ENCODE data around the gene APC2. TPM values are rescaled to one million over a fixed set of nuclear protein-coding genes. Genes with fewer than 3 reads are reported as not detected.

APC2 gene, protein sequence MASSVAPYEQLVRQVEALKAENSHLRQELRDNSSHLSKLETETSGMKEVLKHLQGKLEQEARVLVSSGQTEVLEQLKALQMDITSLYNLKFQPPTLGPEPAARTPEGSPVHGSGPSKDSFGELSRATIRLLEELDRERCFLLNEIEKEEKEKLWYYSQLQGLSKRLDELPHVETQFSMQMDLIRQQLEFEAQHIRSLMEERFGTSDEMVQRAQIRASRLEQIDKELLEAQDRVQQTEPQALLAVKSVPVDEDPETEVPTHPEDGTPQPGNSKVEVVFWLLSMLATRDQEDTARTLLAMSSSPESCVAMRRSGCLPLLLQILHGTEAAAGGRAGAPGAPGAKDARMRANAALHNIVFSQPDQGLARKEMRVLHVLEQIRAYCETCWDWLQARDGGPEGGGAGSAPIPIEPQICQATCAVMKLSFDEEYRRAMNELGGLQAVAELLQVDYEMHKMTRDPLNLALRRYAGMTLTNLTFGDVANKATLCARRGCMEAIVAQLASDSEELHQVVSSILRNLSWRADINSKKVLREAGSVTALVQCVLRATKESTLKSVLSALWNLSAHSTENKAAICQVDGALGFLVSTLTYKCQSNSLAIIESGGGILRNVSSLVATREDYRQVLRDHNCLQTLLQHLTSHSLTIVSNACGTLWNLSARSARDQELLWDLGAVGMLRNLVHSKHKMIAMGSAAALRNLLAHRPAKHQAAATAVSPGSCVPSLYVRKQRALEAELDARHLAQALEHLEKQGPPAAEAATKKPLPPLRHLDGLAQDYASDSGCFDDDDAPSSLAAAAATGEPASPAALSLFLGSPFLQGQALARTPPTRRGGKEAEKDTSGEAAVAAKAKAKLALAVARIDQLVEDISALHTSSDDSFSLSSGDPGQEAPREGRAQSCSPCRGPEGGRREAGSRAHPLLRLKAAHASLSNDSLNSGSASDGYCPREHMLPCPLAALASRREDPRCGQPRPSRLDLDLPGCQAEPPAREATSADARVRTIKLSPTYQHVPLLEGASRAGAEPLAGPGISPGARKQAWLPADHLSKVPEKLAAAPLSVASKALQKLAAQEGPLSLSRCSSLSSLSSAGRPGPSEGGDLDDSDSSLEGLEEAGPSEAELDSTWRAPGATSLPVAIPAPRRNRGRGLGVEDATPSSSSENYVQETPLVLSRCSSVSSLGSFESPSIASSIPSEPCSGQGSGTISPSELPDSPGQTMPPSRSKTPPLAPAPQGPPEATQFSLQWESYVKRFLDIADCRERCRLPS (N-terminal part only)
- 13.4 and 15.4 TPM in 2 replicates for total RNA-seq (2014; rRNA removed; shearing (Covaris generic))

GRCh38 chr19:1449467-1450442 is at the start of gene APC2:
APC2 (plus strand) TSS chr19:1450121; CDS start chr19:1453002, 2,881 bp downstream.
- DNase-seq (ENCODE audit: low spot score), result peak; percentile 91
- in situ Hi-C loops (cut with HindIII; ENCODE audit: low sequenced_read_pairs), result no loop called here

DNA sequence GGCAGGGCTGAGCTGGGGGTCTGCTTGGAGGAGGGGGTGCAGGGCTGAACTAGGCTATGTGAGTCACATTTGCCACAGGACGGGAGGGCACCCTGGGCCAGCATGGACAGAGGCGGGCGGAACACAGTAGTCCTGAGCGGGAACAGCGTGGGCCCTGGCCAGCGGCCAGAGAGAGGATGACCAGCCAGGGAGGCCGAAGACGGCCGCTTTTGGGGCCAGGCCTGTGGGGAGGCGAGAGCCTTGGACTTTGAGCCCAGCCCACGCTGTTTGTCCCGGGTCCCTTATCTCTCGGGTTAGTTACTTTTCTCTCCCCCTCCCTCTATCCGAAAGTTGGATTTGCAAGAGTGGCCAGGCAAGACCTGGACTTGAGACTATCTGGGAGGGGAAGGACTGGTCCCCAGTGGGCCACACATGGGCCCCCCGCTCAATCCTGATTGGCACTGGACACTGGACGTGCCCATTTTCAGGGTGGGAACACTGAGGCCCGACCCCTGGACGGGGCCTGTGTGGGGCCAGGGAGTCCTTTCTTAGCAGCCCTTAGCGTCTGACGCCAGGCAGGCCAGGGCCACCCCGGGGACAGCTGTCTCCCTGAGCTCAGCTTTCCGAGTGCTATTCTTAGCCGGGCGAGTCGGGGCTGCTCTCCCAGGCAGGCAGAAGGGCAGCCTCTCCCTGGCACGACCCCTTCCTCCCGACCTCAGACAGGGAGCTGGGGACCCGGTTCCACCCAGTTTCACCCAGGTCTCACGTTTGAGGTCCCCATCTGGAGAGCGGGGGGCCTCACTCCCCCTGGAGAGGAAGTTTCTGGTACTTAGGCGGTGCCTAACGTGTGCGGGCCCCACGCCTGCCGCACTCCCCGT is 49.4 kb upstream of the APC2 start:
- peak; percentile 71 for DNase-seq (ENCODE audit: low spot score)
- in situ Hi-C loops (cut with HindIII; ENCODE audit: low sequenced_read_pairs), result no loop called here

- in situ Hi-C loops (cut with HindIII; ENCODE audit: low sequenced_read_pairs), result no loop called here
- no peak for DNase-seq (ENCODE audit: low spot score)
Measured at GRCh38 chr19:1401138-1401888, 48.6 kb upstream of the APC2 start, which contains the start of gene GAMT. GAMT (minus strand) TSS chr19:1401542; CDS start chr19:1401476, 66 bp downstream.

DNA sequence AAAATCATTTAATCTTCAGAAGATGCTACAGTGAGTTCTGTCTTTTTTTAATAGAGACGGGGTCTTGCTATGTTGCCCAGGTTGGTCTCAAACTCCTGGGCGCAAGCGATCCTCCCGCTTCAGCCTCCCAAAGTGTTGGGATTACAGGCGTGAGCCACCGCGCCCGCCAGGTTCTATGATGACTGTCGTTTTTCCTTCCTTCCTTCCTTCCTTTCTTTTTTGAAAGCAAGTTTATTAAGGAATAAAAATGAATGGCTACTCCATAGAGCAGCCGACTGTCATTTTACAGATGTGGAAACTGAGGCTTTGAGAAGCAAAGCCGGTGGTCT is 48.1 kb upstream of the APC2 start:
- in situ Hi-C loops (cut with HindIII; ENCODE audit: low sequenced_read_pairs), result no loop called here

DNA sequence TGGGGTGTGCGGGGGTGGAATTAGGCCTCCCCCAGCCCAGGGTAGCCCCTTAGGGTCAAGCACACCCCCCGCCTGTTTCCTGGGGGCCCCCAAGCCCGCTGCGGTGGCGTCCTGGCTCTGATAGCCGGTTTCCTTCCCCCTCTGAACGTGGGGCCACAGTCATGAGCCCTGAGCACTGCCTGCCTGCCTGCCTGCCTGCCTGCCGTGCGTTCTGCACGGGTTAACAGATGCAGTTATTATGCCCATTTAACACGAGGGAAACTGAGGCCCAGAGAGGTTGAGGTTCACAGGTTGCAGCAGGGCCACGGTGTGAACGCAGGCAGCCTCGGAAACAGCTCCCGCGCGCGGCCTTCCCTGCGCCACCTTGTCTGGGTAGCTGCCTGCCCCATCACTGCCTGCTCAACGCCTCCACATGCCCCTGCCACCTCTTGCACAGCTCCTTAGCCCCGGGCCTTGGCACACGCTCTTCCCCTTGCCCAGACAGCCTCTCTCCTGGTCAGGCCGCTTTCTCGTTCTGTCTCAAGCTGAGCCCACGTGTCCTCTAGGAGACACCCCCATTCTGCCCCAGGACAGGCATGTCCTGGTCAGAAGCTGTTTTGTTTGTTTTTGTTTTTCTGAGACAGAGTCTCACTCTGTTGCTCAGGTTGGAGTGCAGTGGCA is 47.4 kb upstream of the APC2 start:
- DNase-seq (ENCODE audit: low spot score), result peak; percentile 52
- in situ Hi-C loops (cut with HindIII; ENCODE audit: low sequenced_read_pairs), result no loop called here

More for the DNA sequence above, 48.1 kb upstream of the APC2 start:
- DNase-seq (ENCODE audit: low spot score), result no peak

GRCh38 chr19:1406774-1407527 is 43.0 kb upstream of the APC2 start:
- DNase-seq (ENCODE audit: low spot score), result peak; percentile 96
- in situ Hi-C loops (cut with HindIII; ENCODE audit: low sequenced_read_pairs), result no loop called here

GRCh38 chr19:1407528-1408299 is 42.2 kb upstream of the APC2 start, which contains the start of gene DAZAP1:
DAZAP1 (plus strand) TSS chr19:1407586; CDS start chr19:1407774, 188 bp downstream.
- in situ Hi-C loops (cut with HindIII; ENCODE audit: low sequenced_read_pairs), result no loop called here
- no peak for DNase-seq (ENCODE audit: low spot score)

DNA sequence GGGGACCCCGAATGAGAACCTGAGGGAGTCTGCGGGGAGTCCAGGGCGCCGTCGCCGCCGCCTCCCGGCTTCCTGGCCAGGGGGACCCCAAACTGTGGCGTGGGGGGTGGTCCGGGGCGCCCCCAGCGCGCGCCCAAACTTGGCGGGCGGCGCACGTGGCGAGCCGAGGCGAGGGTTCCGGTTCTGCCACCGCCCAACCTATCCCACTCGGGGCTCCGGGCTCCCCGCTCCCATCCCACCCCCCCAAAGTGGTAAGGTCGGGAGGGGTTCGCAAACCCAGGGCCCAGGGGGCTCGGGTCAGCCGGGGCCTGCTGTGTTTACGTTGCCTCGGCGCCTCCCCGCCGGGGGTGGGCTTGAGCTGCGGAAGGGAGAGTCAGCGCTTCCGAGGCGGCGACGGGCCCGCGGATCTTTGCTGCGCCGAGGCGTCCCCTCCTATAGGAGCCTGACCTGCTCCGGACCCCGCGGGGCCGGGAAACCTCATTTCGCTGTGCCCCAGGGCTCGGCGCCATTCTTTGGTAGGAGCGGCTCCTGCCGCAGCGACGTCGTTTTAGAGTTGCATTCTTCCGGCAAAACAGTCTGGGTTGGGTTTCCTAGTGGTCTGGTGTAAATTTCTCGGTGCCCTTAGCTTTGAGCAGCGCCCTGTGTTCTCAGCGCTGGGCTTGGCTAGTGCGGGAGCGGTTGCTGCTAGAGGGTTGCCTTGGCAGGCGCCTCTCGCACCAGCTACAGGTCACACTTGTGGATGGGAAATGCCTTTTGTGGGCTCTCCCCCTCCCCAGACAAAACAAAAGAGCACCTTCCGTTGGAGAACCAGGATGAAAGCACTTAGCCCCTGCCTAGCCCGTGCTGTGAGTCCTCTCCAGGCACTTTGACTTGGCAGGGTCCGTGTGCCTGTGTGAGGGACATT is 41.4 kb upstream of the APC2 start:
- in situ Hi-C loops (cut with HindIII; ENCODE audit: low sequenced_read_pairs), result no loop called here
- DNase-seq (ENCODE audit: low spot score), result peak; percentile 57

DNA sequence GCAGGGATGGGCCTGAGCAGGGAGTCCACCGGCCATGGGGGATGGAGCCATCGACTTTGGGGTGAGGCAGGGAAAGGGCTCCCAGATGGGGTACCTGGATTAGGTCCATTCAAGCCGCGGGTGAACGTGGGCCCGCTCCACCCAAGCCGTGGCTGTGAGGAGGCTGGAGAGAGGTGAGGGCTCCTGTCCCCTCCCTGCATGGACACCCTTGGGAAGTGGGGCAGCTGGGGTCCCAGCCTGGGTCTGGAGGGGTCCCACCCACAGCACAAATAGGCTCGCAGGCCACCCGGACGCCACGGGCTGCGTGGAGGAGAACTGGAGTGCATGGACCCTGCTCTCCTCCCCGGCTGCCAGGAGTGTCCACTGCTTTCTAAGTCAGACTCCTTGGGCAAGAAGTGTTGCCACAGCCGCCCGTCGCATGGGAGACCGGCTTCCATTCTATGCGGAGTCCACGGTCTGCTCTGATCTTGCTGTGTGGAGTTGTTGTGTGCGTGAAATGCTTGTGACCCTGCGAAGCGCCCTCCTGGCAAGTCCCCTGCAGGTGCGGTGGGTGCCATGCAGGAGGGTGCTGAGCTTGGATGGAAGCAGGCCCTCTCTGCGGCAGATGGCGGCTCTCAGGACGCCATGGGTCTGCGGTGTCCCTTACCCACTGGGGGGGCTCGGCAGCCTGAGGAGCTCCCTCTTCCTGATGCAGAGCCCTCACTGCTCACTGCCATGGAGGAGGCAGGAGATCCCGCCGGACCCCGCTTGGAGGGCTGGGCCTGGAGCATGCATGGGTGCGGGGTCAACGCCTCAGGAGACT is 40.5 kb upstream of the APC2 start:
- DNase-seq (ENCODE audit: low spot score), result no peak
- in situ Hi-C loops (cut with HindIII; ENCODE audit: low sequenced_read_pairs), result no loop called here

DNA sequence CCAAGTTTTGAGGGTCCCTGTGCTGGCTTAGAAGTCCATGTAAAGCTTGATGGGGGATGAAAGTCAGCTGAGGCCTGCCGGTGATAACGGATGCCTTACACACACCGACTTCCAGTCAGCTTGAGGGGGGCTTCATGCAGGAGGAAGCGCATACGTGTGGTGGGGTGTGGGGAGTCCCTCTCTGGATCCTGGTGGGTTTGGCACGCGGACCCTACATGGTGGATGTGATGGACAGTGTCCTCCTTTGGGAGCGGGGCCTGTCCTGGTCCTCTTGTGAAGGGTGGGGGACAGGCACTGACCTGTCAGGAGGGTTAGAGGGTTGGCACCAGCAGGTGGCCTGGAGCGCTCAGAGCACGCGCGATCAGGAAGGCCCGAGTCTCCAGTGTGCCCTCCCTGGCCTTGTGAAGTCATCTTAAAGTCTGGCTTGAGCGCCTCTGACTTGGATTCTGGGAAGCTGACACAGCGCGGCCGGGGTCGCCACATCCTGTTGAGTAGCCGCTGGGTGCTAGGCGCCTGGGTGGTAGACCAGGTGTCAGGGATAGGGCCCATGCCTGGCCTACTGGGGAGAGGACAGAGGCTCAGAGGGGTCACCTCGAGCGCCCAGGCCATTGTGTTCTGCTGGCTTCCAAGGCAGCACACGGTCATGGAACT is 39.7 kb upstream of the APC2 start:
- no peak for DNase-seq (ENCODE audit: low spot score)
- in situ Hi-C loops (cut with HindIII; ENCODE audit: low sequenced_read_pairs), result no loop called here

- in situ Hi-C loops (cut with HindIII; ENCODE audit: low sequenced_read_pairs), result no loop called here
- DNase-seq (ENCODE audit: low spot score), result no peak
Measured at GRCh38 chr19:1410789-1411188, 39.1 kb upstream of the APC2 start.

All from G401 (cell line).